Endothelial cell of umbilical vein (primary cell): ENCODE results near the gene DIS3.

Experiments
- CTCF ChIP-seq, 2 donors: IDR thresholded peaks; 1 replicate in 1 of 2; 2 replicates in 1 of 2; pipeline ENCODE4 v1.5.1; 2011; ENCODE audit warnings: low read length in 2 of 2, mild to moderate bottlenecking in 2 of 2, moderate library complexity in 2 of 2, control low read depth in 1 of 2, inconsistent platforms in 1 of 2, low read depth in 1 of 2; ENCODE audit not compliant: insufficient read depth in 1 of 2; ENCODE audit errors: extremely low read depth in 1 of 2
- POLR2A ChIP-seq: IDR thresholded peaks from 2 replicates; pipeline ENCODE4 v1.6.1; 2012; ENCODE audit warnings: low read depth, mild to moderate bottlenecking, control low read depth, low read length

GRCh38 chr13:72745260-72745659 is 36.4 kb downstream of the DIS3 start:
- TF ChIP-seq CTCF (IDR thresholded peaks at IDR 0.05; ENCODE audit: extremely low read depth in 1 of 2, insufficient read depth in 1 of 2, low read depth in 1 of 2, low read length in 2 of 2): no peak
- no peak for TF ChIP-seq POLR2A
